Omental fat pad (tissue), 4 donors: ENCODE results near the gene TPD52L1. TPM values are rescaled to one million over a fixed set of nuclear protein-coding genes. Genes with fewer than 3 reads are reported as not detected.
"Not testable (repeated sequence)": the region's sequence is repeated elsewhere in the genome, so short reads cannot be mapped to it uniquely, and the experiment has no call there.

Experiments
- ATAC-seq: fragments of 150-250 bp; one replicate; pipeline ENCODE4 v1.9.1; 2016; ENCODE audit warnings: mild to moderate bottlenecking, moderate library complexity; ENCODE audit not compliant: low FRiP score
- DNase-seq: peaks from one replicate; pipeline ENCODE4 v3.0.0-alpha.2; 2019; ENCODE audit warnings: low spot score
- CTCF ChIP-seq, 3 donors: fragments of 450-650 bp; IDR thresholded peaks; one replicate each; pipeline ENCODE4 v1.5.1; 2016 to 2017; ENCODE audit warnings: antibody characterized with exemption in 3 of 3, mild to moderate bottlenecking in 3 of 3, moderate library complexity in 2 of 3
- total RNA-seq, 4 donors: library from RNA; depleted of rRNA; stranded (reverse); fragments of >200 nt; gene quantifications; one replicate each; pipeline ENCODE4 v1.1.0, GENCODE V29; 2016

The TPD52L1 gene
- total RNA-seq, 4 donors from 2014 or later, result 59.1 to 150 (median 68.4) TPM

DNA sequence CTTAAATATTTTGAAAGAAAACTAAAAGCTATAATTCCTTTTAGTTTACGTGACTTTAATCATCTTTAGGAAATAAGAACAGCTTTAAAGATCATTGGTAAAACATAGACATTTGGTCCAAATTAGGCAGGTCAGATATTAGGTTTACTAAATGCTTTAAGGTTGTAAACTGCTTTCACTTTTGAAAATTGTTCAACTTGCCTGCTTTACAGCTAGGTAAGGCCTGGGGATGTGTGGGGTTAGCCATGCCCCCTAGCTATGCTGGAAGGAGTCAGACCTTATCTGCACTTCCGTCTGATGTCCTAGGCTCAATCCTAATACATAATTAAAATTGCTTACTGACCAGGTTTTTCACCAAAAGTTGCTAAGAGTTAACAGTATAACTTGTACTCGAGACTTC is 30.5 kb upstream of the TPD52L1 start:
- no peak for TF ChIP-seq CTCF (IDR thresholded peaks at IDR 0.05)
- DNase-seq (no peak), ATAC-seq (no peak)

GRCh38 chr6:125123468-125124048 is 30.0 kb upstream of the TPD52L1 start:
- no peak for ATAC-seq
- no peak for TF ChIP-seq CTCF (IDR thresholded peaks at IDR 0.05)
- no peak for DNase-seq

DNA sequence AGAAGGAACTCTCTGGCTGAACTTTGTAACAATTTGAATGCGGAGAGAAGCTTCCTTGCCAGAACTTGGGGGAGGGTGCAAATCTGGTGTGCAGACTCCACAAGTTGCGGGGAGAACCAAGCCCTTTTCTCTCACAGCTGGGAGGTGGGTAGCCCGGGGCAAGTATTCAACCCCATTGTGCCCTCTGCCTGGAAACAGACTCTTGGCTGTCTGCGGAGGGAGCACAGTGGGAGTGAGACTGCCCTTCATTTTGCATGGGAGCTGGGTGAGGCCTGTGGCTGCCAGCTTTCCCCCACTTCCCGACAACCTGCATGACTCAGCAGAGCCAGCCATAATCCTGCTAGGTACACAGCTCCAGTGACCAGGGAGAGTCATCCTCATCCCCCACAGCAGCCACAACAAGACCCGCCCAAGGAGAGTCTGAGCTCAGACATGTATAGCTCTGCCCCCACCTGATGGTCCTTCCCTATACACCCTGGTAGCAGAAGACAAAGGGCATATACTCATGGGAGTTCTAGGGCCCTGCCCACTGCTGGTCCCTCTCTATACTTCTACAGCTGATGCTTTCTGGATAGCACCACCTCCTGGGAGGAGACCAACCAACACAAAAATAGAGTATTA is 29.4 kb upstream of the TPD52L1 start:
- no peak for TF ChIP-seq CTCF (IDR thresholded peaks at IDR 0.05)
- DNase-seq (no peak), ATAC-seq (no peak)

DNA sequence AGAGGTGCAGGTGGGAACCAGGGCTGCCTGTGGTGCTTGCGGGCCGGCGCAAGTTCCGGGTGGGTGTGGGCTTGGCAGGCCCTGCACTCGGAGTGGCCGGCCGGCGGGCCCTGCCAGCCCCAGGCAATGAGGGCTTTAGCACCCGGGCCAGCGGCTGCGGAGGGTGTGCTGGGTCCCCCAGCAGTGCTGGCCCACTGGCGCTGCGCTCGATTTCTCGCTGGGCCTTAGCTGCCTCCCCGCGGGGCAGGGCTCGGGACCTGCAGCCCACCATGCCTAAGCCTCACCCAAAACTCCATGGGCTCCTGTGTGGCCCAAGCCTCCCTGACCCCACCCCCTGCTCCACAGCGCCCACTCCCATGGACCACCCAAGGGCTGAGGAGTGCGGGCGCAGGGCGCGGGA is 27.7 kb upstream of the TPD52L1 start:
- not testable (repeated sequence) for DNase-seq, ATAC-seq

DNA sequence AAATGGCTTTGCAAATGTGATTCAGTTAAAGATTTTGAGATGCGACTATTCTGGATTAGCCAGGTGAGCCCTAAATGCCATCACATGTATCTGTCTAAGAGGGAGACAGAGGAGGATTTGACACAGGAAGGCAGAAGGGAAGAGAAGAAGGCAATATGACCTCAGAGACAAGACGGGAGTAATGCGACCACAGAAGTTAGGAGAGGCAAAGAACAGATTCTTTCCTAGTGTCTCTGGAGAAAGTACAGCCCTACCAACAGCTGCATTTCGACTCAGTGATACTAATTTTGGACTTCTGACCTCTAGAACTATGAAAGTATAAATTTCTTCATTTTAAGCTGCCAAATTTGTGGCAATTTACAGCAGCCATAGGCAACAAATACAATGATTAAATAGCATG is 24.2 kb upstream of the TPD52L1 start:
- ATAC-seq (no peak), DNase-seq (no peak)
- TF ChIP-seq CTCF (IDR thresholded peaks at IDR 0.05), result no peak

DNA sequence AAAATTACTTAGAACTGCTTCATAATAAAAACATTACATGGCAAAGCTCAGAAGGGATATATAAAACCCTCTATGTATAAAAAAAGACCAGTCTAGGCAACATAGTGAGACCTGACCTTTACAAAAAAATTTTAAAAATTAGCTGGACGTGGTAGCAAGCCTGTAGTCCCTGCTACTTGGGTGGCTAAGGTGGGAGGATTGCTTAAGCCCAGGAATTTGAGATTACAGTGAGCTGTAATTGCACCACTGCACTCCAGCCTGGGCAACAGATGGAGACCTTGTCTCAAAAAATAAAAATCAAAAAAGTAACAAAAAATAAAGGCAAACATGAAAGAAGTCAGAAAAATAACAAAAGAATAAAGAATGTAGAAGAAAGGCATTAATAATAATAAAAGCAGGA is 21.5 kb upstream of the TPD52L1 start:
- TF ChIP-seq CTCF (IDR thresholded peaks at IDR 0.05), result no peak
- DNase-seq (no peak), ATAC-seq (no peak)

DNA sequence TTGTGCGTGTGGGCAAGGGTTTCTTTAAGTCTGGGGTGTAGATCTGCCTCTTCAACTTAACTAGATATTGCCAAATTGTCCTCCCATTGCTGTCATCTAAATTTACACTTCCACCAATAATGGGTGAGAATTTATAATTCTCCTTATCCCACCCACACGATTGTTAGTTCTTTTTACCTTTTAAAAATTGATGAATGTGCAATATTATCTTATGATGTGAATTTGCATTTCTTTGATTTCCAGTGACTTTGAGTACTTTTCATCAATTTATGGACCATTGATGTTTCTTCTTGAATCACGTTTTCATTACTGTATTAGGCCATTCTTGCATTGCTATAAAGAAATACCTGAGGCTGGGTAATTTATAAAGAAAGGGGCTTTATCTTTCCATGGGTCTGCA is 17.2 kb upstream of the TPD52L1 start:
- no peak for DNase-seq
- ATAC-seq, result no peak
- TF ChIP-seq CTCF (IDR thresholded peaks at IDR 0.05), result no peak
